HG02840 (cell line): Measurements from ENCODE around the gene SRP54.
"Not testable (repeated sequence)": the region's sequence is repeated elsewhere in the genome, so short reads cannot be mapped to it uniquely, and the experiment has no call there.

ENCODE experiments used
- ATAC-seq: cut with Tn5 transposase; IDR thresholded peaks from one replicate; pipeline ENCODE4 v1.9.1; 2021; ENCODE audit warnings: mild to moderate bottlenecking, moderate library complexity, moderate number of reproducible peaks; ENCODE audit not compliant: unreplicated experiment, low FRiP score

SRP54 gene

GRCh38 chr14:35046048-35046750, 63.4 kb downstream of the SRP54 start, which contains the start of gene FAM177A1:
FAM177A1 (plus strand) TSS chr14:35046272; CDS start chr14:35046464, 192 bp downstream.
- peak; percentile 94 for ATAC-seq

- peak; percentile 26 for ATAC-seq
These were observed 64.2 kb downstream of the SRP54 start for GRCh38 chr14:35046751-35047536.

- ATAC-seq, result no peak
These were observed 65.3 kb downstream of the SRP54 start for GRCh38 chr14:35047976-35048513.

DNA sequence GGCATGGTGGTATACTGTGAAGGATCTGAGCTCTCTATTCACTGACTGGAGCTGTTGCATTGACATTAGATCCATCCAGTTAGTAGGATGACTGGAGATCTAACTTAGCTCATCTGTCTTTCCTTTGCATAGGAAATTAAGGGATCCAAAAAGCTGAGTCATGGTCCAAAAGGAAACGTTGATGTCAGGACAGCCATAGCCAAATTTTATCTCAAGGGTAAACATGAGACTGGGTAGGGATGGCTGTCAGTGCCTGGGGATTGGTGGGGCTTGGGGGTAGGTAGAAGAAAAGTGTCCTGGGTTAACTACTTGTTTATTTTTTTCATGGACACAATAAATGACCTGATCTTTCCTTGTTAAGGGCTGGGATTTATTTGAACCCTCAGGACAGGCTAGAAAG, 67.9 kb downstream of the SRP54 start:
- no peak for ATAC-seq

DNA sequence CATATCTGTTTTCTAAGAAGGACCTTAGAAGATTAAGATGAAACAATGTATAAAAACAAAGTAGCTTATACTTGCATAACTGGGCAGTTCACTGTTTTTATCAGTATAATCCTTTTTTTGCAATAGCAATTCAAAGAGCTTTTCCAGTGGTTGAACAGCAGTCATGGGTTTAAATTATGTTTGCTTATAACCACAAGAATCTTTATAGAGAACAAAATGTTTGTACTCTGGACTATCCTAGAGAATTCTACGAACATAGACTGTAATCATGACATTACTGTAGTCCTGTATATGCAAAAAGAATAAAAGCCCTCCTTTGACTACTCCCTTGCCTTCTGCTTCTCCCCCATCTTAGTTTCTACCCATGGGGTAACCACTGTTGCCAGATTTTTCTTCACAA, 69.0 kb downstream of the SRP54 start:
- ATAC-seq, result no peak

DNA sequence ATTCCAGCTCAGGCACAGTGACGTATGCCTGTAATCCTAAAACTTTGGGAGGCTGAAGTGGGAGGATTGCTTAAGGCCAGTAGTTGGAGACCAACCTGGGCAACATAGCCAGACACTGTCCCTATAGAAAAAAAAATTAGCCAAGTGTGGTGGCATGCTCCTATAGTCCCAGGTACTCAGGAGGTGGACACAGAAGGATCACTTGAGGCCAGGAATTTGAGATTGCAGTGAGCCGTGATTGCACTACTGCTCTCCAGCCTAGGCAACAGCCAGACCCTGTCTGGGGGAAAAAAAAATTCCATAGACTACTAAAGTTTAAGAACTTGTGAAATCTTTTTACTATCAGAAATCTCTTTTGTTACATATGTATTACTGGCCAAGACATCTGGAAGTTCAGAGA, 69.8 kb downstream of the SRP54 start:
- no peak for ATAC-seq

- ATAC-seq, result not testable (repeated sequence)
These were observed 78.5 kb downstream of the SRP54 start for GRCh38 chr14:35061113-35061791.

- not testable (repeated sequence) for ATAC-seq
These were observed 82.9 kb downstream of the SRP54 start for GRCh38 chr14:35065731-35066130.

DNA sequence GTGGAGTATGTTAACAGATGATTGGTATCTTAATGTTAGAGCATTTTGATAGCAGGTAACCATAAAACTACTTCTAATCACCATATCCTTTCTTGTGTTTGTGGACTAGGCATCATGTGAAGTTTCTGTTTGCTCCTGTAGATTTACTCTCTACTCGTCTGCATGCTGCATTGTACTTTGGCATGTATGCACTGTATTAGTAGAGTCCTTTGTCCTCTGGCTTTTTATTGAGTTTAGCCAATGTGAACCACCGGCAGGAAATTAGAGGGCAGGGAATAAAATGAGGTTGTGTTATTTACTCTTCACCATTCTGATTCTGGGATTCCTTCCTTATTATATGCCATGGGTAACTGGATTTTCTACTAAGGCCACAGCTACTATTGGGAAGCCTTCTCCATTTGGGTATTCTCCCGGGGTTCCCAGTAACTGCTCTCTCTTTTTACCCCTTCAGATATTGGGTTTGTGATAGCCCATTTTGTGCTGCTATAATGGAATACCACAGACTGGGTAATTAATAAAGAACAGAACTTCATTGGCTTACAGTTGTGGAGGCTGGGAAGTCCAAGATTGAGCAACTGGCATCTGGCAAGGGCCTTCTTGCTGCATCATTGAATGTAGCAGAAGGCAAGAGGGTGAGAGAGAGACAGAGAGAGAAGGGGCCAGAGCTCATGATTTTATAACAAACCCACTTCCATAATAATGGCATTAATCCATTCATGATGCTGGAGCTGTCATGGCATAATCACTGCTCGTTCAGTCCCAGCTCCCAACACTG, 85.6 kb downstream of the SRP54 start:
- no peak for ATAC-seq

DNA sequence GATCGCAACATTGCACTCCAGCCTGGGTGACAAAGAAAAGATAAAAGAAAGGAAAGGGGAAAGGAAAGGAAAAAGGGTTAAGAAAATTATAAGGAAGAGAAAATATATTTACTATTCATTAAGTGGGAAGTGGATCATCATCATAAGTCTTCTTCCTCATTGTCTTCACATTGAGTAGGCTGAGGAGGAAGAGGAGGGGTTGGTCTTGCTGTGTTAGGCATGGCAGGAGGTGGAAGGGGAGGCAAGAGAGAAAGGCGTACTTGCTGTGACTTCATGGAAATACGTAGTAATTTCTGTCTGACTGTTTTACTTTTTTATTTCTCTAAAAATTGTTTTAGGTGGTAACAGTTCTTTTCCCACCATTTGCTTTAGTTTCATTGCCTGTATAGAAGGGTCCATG, 89.4 kb downstream of the SRP54 start:
- no peak for ATAC-seq

- ATAC-seq, result no peak
These were observed 90.7 kb downstream of the SRP54 start for GRCh38 chr14:35073486-35073885.

DNA sequence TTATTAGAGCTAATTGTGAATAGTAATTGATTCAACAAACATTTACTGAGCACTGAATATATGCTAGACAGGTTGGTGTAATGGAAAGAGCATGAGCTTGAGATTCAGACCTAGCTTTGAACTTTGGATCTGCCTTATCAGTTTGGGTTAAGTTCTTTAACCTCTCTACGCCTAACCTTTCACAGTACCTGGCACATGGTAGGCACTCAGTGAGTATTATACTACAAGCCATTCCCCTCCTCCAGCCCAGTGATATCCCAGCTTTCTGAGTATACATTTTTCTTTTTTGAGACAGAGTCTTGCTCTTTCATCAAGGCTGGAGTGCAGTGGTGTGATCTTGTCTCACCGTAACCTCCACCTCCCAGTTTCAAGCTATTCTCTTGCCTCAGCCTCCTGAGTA, 95.3 kb downstream of the SRP54 start:
- no peak for ATAC-seq
